ENCODE measurements around the gene SLC22A23.

SLC22A23 gene

GRCh38 chr6:3444276-3445088, 12.4 kb downstream of the SLC22A23 start:
- DNase-seq (ENCODE audit: low read depth in 2 of 2) = no peak

GRCh38 chr6:3443221-3443515, 13.7 kb downstream of the SLC22A23 start:
- no peak for DNase-seq (ENCODE audit: low read depth in 2 of 2)

GRCh38 chr6:3442431-3443220, 14.2 kb downstream of the SLC22A23 start:
- DNase-seq (ENCODE audit: low read depth in 2 of 2) = no peak

- no peak for DNase-seq (ENCODE audit: low read depth in 2 of 2)
These were observed 15.9 kb downstream of the SLC22A23 start for GRCh38 chr6:3440911-3441310.

GRCh38 chr6:3439961-3440360, 16.9 kb downstream of the SLC22A23 start:
- DNase-seq (ENCODE audit: low read depth in 2 of 2) = no peak

- no peak for DNase-seq (ENCODE audit: low read depth in 2 of 2)
These were observed 18.4 kb downstream of the SLC22A23 start for GRCh38 chr6:3438190-3439167.

- no peak for DNase-seq (ENCODE audit: low read depth in 2 of 2)
These were observed 23.8 kb downstream of the SLC22A23 start for GRCh38 chr6:3433005-3433404.

GRCh38 chr6:3432416-3432815, 24.4 kb downstream of the SLC22A23 start:
- DNase-seq (ENCODE audit: low read depth in 2 of 2) = no peak

- no peak for DNase-seq (ENCODE audit: low read depth in 2 of 2)
These were observed 24.9 kb downstream of the SLC22A23 start for GRCh38 chr6:3431994-3432393.

- DNase-seq (ENCODE audit: low read depth in 2 of 2) = no peak
These were observed 27.6 kb downstream of the SLC22A23 start for GRCh38 chr6:3429211-3429610.

- DNase-seq (ENCODE audit: low read depth in 2 of 2) = no peak
These were observed 28.1 kb downstream of the SLC22A23 start for GRCh38 chr6:3428700-3429099.

- DNase-seq (ENCODE audit: low read depth in 2 of 2) = no peak
These were observed 28.6 kb downstream of the SLC22A23 start for GRCh38 chr6:3428247-3428646.

- no peak for DNase-seq (ENCODE audit: low read depth in 2 of 2)
These were observed 29.2 kb downstream of the SLC22A23 start for GRCh38 chr6:3427687-3428085.

GRCh38 chr6:3426927-3427686, 29.7 kb downstream of the SLC22A23 start:
- DNase-seq (ENCODE audit: low read depth in 2 of 2) = no peak

GRCh38 chr6:3426091-3426926, 30.5 kb downstream of the SLC22A23 start:
- DNase-seq (ENCODE audit: low read depth in 2 of 2) = no peak

GRCh38 chr6:3425574-3425973, 31.3 kb downstream of the SLC22A23 start:
- no peak for DNase-seq (ENCODE audit: low read depth in 2 of 2)

- no peak for DNase-seq (ENCODE audit: low read depth in 2 of 2)
These were observed 32.5 kb downstream of the SLC22A23 start for GRCh38 chr6:3424185-3424927.

GRCh38 chr6:3423439-3424184, 33.2 kb downstream of the SLC22A23 start:
- no peak for DNase-seq (ENCODE audit: low read depth in 2 of 2)

Data from stimulated activated CD4-positive, alpha-beta T cell treated with anti-CD3 and anti-CD28 coated beads, Interleukin-4, amount 100 ng/mL, for 48 hours (primary cell).